ENCODE measurements around the gene MED31.

DNA sequence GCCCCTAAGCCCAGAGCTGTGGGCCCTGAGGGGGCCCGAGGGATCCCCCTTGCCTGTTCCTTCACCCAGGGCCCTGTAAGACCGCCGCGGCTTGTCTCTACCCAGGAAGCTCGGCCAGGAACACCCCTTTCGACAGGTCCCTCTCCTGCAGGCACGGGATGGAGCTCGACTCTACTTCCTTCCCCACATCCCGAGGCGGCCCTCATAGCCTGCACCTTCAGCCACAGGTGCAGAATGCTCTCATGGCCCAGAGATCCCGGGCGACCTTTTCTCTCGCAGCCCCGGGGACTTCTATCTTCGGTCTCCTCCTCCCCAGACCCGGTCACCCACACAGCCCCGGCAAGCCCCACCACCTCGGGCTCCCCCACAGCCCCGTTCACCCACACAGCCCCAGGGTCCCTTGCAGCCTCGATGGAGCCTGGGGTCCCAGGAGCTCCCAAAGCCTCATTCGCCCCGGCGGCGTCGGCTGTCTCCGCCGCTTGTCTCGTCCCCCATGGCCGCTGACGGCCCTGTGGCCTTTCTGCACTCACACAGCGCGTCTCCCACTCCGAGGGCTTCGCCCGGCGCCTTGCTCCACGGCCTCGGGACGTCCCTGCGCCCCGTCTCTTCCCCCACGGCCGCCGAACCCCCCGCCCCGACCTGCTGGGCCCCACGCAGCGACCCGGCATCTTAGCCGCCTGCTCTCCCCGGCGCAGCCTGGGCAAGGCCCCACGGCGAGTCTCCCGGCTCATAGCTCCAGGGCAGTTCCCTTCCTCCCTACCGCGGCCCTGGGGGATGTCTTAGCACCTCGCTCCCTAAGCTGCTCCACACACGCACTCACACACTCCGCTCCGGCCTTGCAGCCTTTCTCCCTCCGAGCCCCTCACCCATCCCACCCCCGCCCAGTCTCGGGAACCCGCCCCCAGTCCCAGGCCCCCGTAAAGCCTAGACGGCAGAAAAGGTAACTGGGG, 11.5 kb downstream of the MED31 start:
- no peak for TF ChIP-seq POLR2A (IDR thresholded peaks at IDR 0.05)
- TF ChIP-seq, protein P1, sequence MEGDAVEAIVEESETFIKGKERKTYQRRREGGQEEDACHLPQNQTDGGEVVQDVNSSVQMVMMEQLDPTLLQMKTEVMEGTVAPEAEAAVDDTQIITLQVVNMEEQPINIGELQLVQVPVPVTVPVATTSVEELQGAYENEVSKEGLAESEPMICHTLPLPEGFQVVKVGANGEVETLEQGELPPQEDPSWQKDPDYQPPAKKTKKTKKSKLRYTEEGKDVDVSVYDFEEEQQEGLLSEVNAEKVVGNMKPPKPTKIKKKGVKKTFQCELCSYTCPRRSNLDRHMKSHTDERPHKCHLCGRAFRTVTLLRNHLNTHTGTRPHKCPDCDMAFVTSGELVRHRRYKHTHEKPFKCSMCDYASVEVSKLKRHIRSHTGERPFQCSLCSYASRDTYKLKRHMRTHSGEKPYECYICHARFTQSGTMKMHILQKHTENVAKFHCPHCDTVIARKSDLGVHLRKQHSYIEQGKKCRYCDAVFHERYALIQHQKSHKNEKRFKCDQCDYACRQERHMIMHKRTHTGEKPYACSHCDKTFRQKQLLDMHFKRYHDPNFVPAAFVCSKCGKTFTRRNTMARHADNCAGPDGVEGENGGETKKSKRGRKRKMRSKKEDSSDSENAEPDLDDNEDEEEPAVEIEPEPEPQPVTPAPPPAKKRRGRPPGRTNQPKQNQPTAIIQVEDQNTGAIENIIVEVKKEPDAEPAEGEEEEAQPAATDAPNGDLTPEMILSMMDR (IDR thresholded peaks at IDR 0.05), result no peak

Data from testis (tissue), 2 donors.